GM10266 (cell line): ENCODE results near the gene PIK3R1.

Experiments used
- DNase-seq: peaks from one replicate; pipeline ENCODE4 v3.0.0; 2012; ENCODE audit errors: extremely low spot score
- TF ChIP-seq, protein P1 (sequence below): IDR thresholded peaks from 2 replicates; pipeline ENCODE4 v1.5.1; 2012; ENCODE audit warnings: mild to moderate bottlenecking, low read depth; ENCODE audit not compliant: control insufficient read depth, insufficient read depth; ENCODE audit errors: missing control alignments

PIK3R1 gene

DNA sequence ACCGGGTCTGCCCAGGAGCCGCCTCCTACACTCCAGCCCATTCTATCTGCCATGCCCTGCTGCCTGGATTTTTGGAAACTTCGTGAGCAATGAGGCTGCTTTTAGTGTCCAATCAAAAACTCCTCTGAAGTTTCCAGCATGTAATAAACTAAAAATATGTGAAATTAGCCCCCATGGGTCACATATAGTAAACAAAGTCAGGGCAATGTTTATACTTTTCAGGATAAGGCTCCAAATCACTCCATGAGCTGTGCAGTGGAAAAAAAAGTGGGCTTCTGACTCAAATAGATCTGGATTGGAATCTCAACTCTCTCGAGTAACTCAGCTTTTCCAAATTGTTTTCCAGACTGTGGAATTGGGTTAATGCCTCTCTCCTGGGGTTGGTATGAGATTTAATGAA, 68.2 kb downstream of the PIK3R1 start:
- TF ChIP-seq, protein P1, sequence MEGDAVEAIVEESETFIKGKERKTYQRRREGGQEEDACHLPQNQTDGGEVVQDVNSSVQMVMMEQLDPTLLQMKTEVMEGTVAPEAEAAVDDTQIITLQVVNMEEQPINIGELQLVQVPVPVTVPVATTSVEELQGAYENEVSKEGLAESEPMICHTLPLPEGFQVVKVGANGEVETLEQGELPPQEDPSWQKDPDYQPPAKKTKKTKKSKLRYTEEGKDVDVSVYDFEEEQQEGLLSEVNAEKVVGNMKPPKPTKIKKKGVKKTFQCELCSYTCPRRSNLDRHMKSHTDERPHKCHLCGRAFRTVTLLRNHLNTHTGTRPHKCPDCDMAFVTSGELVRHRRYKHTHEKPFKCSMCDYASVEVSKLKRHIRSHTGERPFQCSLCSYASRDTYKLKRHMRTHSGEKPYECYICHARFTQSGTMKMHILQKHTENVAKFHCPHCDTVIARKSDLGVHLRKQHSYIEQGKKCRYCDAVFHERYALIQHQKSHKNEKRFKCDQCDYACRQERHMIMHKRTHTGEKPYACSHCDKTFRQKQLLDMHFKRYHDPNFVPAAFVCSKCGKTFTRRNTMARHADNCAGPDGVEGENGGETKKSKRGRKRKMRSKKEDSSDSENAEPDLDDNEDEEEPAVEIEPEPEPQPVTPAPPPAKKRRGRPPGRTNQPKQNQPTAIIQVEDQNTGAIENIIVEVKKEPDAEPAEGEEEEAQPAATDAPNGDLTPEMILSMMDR: no peak

DNA sequence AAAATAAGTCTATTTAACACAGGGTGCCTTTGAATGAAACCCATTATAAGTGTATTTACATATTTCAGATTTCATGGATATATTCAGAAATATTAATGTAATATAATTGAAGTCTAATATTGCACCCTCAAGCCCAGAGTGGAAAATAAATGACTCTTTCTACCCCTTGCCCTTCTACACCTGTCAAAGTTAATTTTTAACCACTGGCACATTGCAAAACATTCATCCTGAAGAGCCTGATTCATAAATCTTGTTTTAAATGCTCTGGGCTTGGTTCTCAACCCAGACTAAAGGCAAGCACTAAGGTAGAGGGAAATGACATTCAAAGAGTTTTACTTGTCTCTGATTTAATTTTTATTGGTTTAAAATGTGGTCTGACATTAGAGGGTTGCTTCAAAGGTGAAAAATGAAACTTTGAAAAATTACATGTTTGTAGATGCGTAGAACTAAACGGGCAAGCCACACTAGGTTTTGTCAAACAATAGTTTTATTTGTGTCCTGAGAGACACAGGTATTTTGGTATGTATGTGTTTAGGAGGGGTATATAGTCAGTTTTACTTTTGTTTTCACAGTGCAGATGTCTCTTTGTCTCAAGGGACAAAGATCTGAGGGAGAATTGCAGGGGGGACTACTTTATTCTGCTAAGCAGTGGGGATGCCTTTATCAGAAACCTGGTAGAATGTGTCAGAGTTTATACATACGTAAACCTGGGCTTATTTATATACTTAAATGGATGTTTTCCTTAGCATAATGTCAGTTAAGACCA, 69.7 kb downstream of the PIK3R1 start:
- DNase-seq: peak; percentile 30
- TF ChIP-seq, protein P1: no peak

More for the DNA sequence above, 68.2 kb downstream of the PIK3R1 start:
- DNase-seq: no peak

DNA sequence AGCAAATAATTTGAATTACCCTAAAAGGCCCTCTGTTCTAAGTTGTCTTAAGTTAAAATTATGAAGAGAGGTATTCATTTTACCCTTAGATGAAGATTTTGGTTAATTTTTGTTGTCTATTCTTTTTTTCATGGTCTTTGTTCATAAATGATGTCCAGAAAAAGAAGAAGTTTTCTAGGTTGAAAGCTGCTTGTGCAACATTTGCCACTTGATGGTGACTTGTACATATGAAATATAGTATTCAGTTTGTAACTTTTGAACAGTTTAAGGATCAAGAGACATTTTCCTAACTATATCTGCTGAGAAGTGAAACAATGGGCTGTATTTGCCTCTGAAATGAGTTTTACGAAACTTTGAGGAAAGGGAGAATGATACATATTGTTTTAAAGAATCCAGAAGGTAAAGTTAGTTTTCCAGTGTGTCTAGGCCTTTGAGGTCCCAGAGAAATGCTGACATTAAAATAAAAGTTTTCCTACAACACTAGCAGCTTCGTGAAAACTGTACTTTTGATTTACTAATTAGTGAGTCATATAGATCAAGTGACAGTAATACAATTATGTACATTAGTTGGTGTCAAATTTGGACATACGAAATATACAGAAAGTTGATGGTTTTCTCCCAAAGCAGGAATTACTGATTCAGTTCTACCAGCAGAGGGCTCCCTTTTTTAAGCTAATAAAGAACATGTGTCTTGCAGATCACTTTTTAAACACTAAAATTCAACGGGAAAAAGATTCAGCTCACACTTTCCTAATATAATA, 70.5 kb downstream of the PIK3R1 start:
- peak; percentile 30 for DNase-seq
- TF ChIP-seq, protein P1: peak; percentile 71

DNA sequence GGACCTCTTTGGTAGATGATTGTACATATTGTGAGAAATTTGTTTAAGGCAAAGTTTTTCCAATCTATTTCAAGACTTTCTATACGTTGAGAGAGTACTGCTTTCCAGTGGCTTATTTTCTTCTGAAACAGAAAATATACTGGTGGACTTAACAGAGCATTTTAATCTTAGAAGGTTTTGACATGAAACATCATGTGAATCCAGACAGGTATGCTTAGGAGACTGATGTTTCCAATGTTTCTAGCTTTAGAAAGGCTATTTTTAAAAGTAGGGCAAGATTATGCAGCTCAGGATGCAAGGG, 71.0 kb downstream of the PIK3R1 start:
- TF ChIP-seq, protein P1: no peak
- no peak for DNase-seq

DNA sequence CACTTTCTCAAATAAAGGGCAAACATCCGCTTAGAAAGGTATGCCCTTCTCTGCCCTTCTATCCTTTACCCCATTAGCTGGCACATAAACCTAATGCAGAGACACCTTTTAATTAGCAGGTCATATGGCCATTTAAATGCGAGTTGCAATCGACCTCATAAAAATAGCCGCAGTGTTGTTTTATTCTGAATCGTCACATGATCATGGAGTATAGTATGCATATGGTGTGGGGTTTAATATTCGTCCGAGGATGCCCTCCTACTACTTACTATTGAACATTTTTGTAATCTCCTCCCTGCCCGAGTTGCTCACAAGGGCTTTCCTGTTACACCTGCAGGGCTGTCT, 72.0 kb downstream of the PIK3R1 start:
- DNase-seq: no peak
- TF ChIP-seq, protein P1: no peak

DNA sequence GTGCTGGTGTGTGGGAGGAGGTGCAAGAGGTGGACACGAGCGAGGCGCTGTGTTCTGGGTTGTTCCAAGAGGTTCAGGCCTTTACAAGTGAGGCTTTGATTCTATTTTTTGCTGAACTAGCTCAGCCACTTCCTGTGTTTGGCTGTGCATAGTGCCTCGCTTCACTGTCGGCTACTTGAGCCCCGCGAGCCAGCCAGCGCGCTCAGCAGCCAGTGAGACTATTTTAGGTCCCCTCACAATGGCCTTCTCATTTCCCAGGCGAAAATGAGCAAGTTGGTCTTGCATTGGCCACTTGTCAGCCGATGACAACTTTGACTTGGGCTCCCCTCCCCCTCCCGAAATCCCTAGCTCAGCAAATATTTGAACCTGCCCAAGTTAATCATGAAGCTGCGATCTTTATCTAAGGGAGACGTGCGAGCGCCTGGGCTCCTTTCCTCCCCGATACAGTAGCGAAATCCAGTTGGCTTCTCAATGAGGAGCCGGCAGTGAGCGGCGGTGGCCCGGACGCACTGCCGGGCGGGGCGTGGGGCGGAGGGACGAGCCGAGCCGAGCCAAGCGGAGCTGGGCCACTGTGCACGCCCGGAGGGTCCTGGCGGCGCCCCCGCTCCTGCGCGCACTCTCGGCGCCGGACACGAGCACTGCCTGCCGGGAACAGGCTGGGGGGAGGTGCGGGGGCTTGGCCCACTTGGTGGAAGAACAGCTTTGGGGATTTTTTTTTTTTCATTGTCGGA, 72.6 kb downstream of the PIK3R1 start:
- DNase-seq: peak; percentile 76
- TF ChIP-seq, protein P1: no peak
